Activated CD4-positive, alpha-beta T cell treated with anti-CD3 and anti-CD28 coated beads for 36 hours (primary cell): ENCODE data around the gene CD9. TPM values are rescaled to one million over a fixed set of nuclear protein-coding genes. Genes with fewer than 3 reads are reported as not detected.
A peak's percentile ranks its signal among the peaks of the same experiment; 100 is the strongest.

ENCODE experiments used
- ATAC-seq: fragments of 200-7000 bp; cut with Tn5 transposase; one replicate; pipeline ENCODE4 v1.10.0; 2021; ENCODE audit warnings: mild to moderate bottlenecking, moderate library complexity
- CTCF ChIA-PET: fragments of 350-600 bp; sonication (Branson Sonifier 250); formaldehyde crosslinking; loops from one replicate; lab custom pipeline; 2021; ENCODE audit warnings: antibody characterized with exemption; lab: Charles Lee
- POLR2A ChIA-PET: fragments of 350-600 bp; sonication (Branson Sonifier 250); formaldehyde crosslinking; loops from one replicate; lab custom pipeline; 2021; ENCODE audit warnings: antibody characterized with exemption, inconsistent platforms; lab: Charles Lee
- DNase-seq: peaks from one replicate; pipeline ENCODE4 v3.0.0-alpha.2; 2020
- H3K27ac Mint-ChIP-seq: one replicate; pipeline ENCODE4 v1.8.0; 2021; ENCODE audit warnings: mixed read lengths
- H3K27me3 Mint-ChIP-seq: one replicate; pipeline ENCODE4 v1.8.0; 2021; ENCODE audit warnings: mixed read lengths
- H3K36me3 Mint-ChIP-seq: one replicate; pipeline ENCODE4 v1.8.0; 2021; ENCODE audit warnings: low read depth, mixed read lengths
- H3K4me1 Mint-ChIP-seq: one replicate; pipeline ENCODE4 v1.8.0; 2021; ENCODE audit warnings: mixed read lengths
- H3K4me3 Mint-ChIP-seq: one replicate; pipeline ENCODE4 v1.8.0; 2021; ENCODE audit warnings: mild to moderate bottlenecking, moderate library complexity, mixed read lengths
- H3K9me3 Mint-ChIP-seq: one replicate; pipeline ENCODE4 v1.8.0; 2021; ENCODE audit warnings: low read depth, mixed read lengths
- intact Hi-C, 2 experiments: fragments of 100-400 bp; cut with DNase I in 1 of 2; cut with micrococcal nuclease in 1 of 2; formaldehyde crosslinking; loops; one replicate each; pipeline versions ENCODE4 v1.14.2 to v1.15.1; 2022 to 2024; cut with DNase I, micrococcal nuclease
- total RNA-seq, 2 experiments: library from RNA; stranded (reverse); gene quantifications; one replicate each; pipeline ENCODE4 v1.2.3, GENCODE V29; 2021

CD9 gene
- total RNA-seq, 2 experiments from 2014 or later = 11.5 to 12.8 TPM

- ATAC-seq = peak; percentile 87
- no peak overlapping the region for H3K27ac Mint-ChIP-seq
Observed at GRCh38 chr12:6272300-6273204, 72.4 kb downstream of the CD9 start.

GRCh38 chr12:6273205-6273540, 73.0 kb downstream of the CD9 start:
- intact Hi-C loops = no loop called here
- no peak overlapping the region for H3K4me3 Mint-ChIP-seq
- POLR2A ChIA-PET = interaction anchor here (0.8 kb wide), 1 partner anchor 197 kb away, joined by 3 read pairs; the partner anchor contains the start of gene VAMP1
- CTCF ChIA-PET = interaction anchor here (0.7 to 9.3 kb wide), 4 partner anchors 11 to 191 kb away, joined by 3 to 127 read pairs (median 6); no protein-coding TSS in a partner anchor
- ATAC-seq (no peak), DNase-seq (no peak)
- H3K9me3 Mint-ChIP-seq = no peaks in the 10 kb centered on the region
- peaks cover 4% of the 10 kb centered on the region for H3K27me3 Mint-ChIP-seq
- H3K36me3 Mint-ChIP-seq = no peaks in the 10 kb centered on the region
- peaks cover 18% of the 10 kb centered on the region for H3K4me1 Mint-ChIP-seq
- peak overlapping the region; percentile 63 for H3K27ac Mint-ChIP-seq

More at GRCh38 chr12:6272300-6273204, 72.4 kb downstream of the CD9 start:
- DNase-seq = peak; percentile 55
- ChIA-PET POLR2A (interaction anchor here (0.8 kb wide), 1 partner anchor 198 kb away, joined by 3 read pairs; the partner anchor contains the start of gene VAMP1), CTCF (interaction anchor here (1.0 to 9.3 kb wide), 3 partner anchors 12 to 77 kb away, joined by 5 to 127 read pairs (median 7); no protein-coding TSS in a partner anchor)
- H3K4me3 Mint-ChIP-seq = no peak overlapping the region
- intact Hi-C loops = no loop called here
- H3K4me1 Mint-ChIP-seq = peaks cover 15% of the 10 kb centered on the region
- no peaks in the 10 kb centered on the region for H3K36me3 Mint-ChIP-seq
- H3K27me3 Mint-ChIP-seq = peaks cover 4% of the 10 kb centered on the region
- H3K9me3 Mint-ChIP-seq = no peaks in the 10 kb centered on the region

GRCh38 chr12:6273541-6274230, 73.5 kb downstream of the CD9 start:
- ATAC-seq (no peak), DNase-seq (no peak)
- Mint-ChIP-seq H3K9me3 (no peaks in the 10 kb centered on the region), H3K4me1 (peaks cover 18% of the 10 kb centered on the region), H3K27me3 (peaks cover 4% of the 10 kb centered on the region), H3K27ac (peak overlapping the region; percentile 63), H3K4me3 (no peak overlapping the region), H3K36me3 (no peaks in the 10 kb centered on the region)
- intact Hi-C loops = no loop called here
- CTCF ChIA-PET = interaction anchor here (0.7 to 9.3 kb wide), 3 partner anchors 10 to 190 kb away, joined by 3 to 127 read pairs (median 7); no protein-coding TSS in a partner anchor
- POLR2A ChIA-PET = interaction anchor here (0.8 kb wide), 1 partner anchor 197 kb away, joined by 3 read pairs; the partner anchor contains the start of gene VAMP1

GRCh38 chr12:6274231-6275221, 74.3 kb downstream of the CD9 start:
- Mint-ChIP-seq H3K9me3 (no peaks in the 10 kb centered on the region), H3K36me3 (no peaks in the 10 kb centered on the region), H3K4me1 (peaks cover 18% of the 10 kb centered on the region), H3K4me3 (no peak overlapping the region), H3K27ac (no peak overlapping the region), H3K27me3 (peaks cover 4% of the 10 kb centered on the region)
- DNase-seq (no peak), ATAC-seq (no peak)
- POLR2A ChIA-PET = no interaction called here
- CTCF ChIA-PET = interaction anchor here (0.7 to 9.3 kb wide), 3 partner anchors 79 to 209 kb away, joined by 3 to 127 read pairs (median 4); no protein-coding TSS in a partner anchor
- intact Hi-C loops = no loop called here

- Mint-ChIP-seq H3K36me3 (no peaks in the 10 kb centered on the region), H3K27ac (no peak overlapping the region), H3K27me3 (peaks cover 10% of the 10 kb centered on the region), H3K4me1 (peaks cover 18% of the 10 kb centered on the region), H3K4me3 (no peak overlapping the region), H3K9me3 (no peaks in the 10 kb centered on the region)
- no peak for DNase-seq
- intact Hi-C loops = no loop called here
- POLR2A ChIA-PET = no interaction called here
- ATAC-seq = no peak
- CTCF ChIA-PET = interaction anchor here (0.7 to 9.3 kb wide), 6 partner anchors 8 to 288 kb away, joined by 3 to 127 read pairs (median 3); no protein-coding TSS in a partner anchor
Observed at GRCh38 chr12:6275928-6276887, 76.0 kb downstream of the CD9 start.

GRCh38 chr12:6276956-6277620, 76.9 kb downstream of the CD9 start:
- intact Hi-C loops = no loop called here

GRCh38 chr12:6277982-6278438, 77.8 kb downstream of the CD9 start:
- H3K4me3 Mint-ChIP-seq = peak overlapping the region; percentile 69
- H3K9me3 Mint-ChIP-seq = no peaks in the 10 kb centered on the region
- H3K27me3 Mint-ChIP-seq = peaks cover 9% of the 10 kb centered on the region
- ChIA-PET CTCF (interaction anchor here (0.6 to 9.3 kb wide), 10 partner anchors 10 to 647 kb away, joined by 3 to 127 read pairs (median 3); no protein-coding TSS in a partner anchor), POLR2A (no interaction called here)
- peak overlapping the region; percentile 78 for H3K27ac Mint-ChIP-seq
- H3K4me1 Mint-ChIP-seq = peaks cover 9% of the 10 kb centered on the region
- peak; percentile 18 for ATAC-seq
- H3K36me3 Mint-ChIP-seq = no peaks in the 10 kb centered on the region
- DNase-seq = peak; percentile 73
- intact Hi-C loops = loop anchor here (1.0 kb wide), 5 partner anchors 11 to 215 kb away; no protein-coding TSS in a partner anchor

More at GRCh38 chr12:6276956-6277620, 76.9 kb downstream of the CD9 start:
- POLR2A ChIA-PET = no interaction called here
- no peak for ATAC-seq
- Mint-ChIP-seq H3K27ac (no peak overlapping the region), H3K4me1 (peaks cover 18% of the 10 kb centered on the region), H3K36me3 (no peaks in the 10 kb centered on the region), H3K9me3 (no peaks in the 10 kb centered on the region), H3K27me3 (peaks cover 9% of the 10 kb centered on the region), H3K4me3 (no peak overlapping the region)
- DNase-seq = no peak
- CTCF ChIA-PET = interaction anchor here (0.7 to 9.3 kb wide), 7 partner anchors 9 to 289 kb away, joined by 3 to 127 read pairs (median 4); no protein-coding TSS in a partner anchor

- peak; percentile 94 for ATAC-seq
- POLR2A ChIA-PET = interaction anchor here (0.9 kb wide), 1 partner anchor 83 kb away, joined by 3 read pairs; no protein-coding TSS in a partner anchor
- intact Hi-C loops = loop anchor here (1.0 kb wide), 5 partner anchors 11 to 215 kb away; no protein-coding TSS in a partner anchor
Observed at GRCh38 chr12:6278439-6279255, 78.4 kb downstream of the CD9 start.

More at GRCh38 chr12:6278439-6279255, 78.4 kb downstream of the CD9 start:
- Mint-ChIP-seq H3K4me1 (peaks cover 5% of the 10 kb centered on the region), H3K36me3 (no peaks in the 10 kb centered on the region), H3K9me3 (no peaks in the 10 kb centered on the region), H3K27me3 (peaks cover 9% of the 10 kb centered on the region), H3K27ac (peak overlapping the region; percentile 78), H3K4me3 (peak overlapping the region; percentile 69)
- peak; percentile 91 for DNase-seq
- CTCF ChIA-PET = interaction anchor here (0.6 to 9.3 kb wide), 30 partner anchors 9 to 646 kb away, joined by 3 to 127 read pairs (median 4); no protein-coding TSS in a partner anchor
